GM23248 (cell line): ENCODE measurements around the gene DYRK1B. TPM values are rescaled to one million over a fixed set of nuclear protein-coding genes. Genes with fewer than 3 reads are reported as not detected.

ENCODE experiments used
- DNase-seq: peaks from one replicate; pipeline ENCODE4 v3.0.0-alpha.2; 2015
- H2AFZ ChIP-seq: fragments of 200-600 bp; sonication (generic); 2 replicates; pipeline ENCODE4 v1.6.1; 2016; ENCODE audit warnings: antibody characterized with exemption
- H3F3A ChIP-seq: fragments of 200-600 bp; sonication (generic); 2 replicates; pipeline ENCODE4 v1.6.1; 2016; ENCODE audit warnings: mild to moderate bottlenecking, antibody characterized with exemption, mixed run types; ENCODE audit not compliant: insufficient read depth
- H3K27ac ChIP-seq: fragments of 200-600 bp; sonication (generic); 2 replicates; pipeline ENCODE4 v1.5.1; 2016; ENCODE audit warnings: mild to moderate bottlenecking
- H3K27me3 ChIP-seq: fragments of 200-600 bp; sonication (generic); replicated peaks from 2 replicates; pipeline ENCODE4 v1.6.1; 2016; ENCODE audit warnings: mild to moderate bottlenecking; ENCODE audit not compliant: insufficient read depth
- H3K36me3 ChIP-seq: fragments of 200-600 bp; sonication (generic); 2 replicates; pipeline ENCODE4 v1.6.1; 2016; ENCODE audit warnings: low read depth, mild to moderate bottlenecking
- H3K4me1 ChIP-seq: fragments of 200-600 bp; sonication (generic); 2 replicates; pipeline ENCODE4 v1.6.1; 2016; ENCODE audit warnings: mild to moderate bottlenecking; ENCODE audit not compliant: insufficient read depth
- H3K4me2 ChIP-seq: fragments of 200-600 bp; sonication (generic); one replicate; pipeline ENCODE4 v1.6.1; 2016; ENCODE audit warnings: mild to moderate bottlenecking; ENCODE audit not compliant: unreplicated experiment
- H3K4me3 ChIP-seq: fragments of 200-600 bp; sonication (generic); 2 replicates; pipeline ENCODE4 v1.5.1; 2016; ENCODE audit warnings: mild to moderate bottlenecking
- H3K79me2 ChIP-seq: fragments of 200-600 bp; sonication (generic); 2 replicates; pipeline ENCODE4 v1.6.1; 2016; ENCODE audit warnings: mild to moderate bottlenecking; ENCODE audit not compliant: insufficient read depth
- H3K9ac ChIP-seq: fragments of 200-600 bp; sonication (generic); 2 replicates; pipeline ENCODE4 v1.6.1; 2016; ENCODE audit warnings: mild to moderate bottlenecking
- H3K9me2 ChIP-seq: fragments of 200-600 bp; sonication (generic); 2 replicates; pipeline ENCODE4 v1.6.1; 2016; ENCODE audit warnings: mixed run types, mild to moderate bottlenecking, moderate library complexity; ENCODE audit not compliant: insufficient read depth
- H3K9me3 ChIP-seq: fragments of 200-600 bp; sonication (generic); one replicate; pipeline ENCODE4 v1.6.1; 2017; ENCODE audit warnings: low read depth
- H4K20me1 ChIP-seq: fragments of 200-600 bp; sonication (generic); 2 replicates; pipeline ENCODE4 v1.6.0; 2016; ENCODE audit not compliant: insufficient read depth
- EZH2 ChIP-seq: fragments of 200-600 bp; sonication (generic); IDR thresholded peaks from 2 replicates; pipeline ENCODE4 v1.6.1; 2018; ENCODE audit warnings: antibody characterized with exemption, mild to moderate bottlenecking; ENCODE audit not compliant: insufficient read depth, poor library complexity, severe bottlenecking
- EZH2phosphoT487 ChIP-seq: fragments of 200-600 bp; sonication (generic); IDR thresholded peaks from 2 replicates; pipeline ENCODE4 v1.6.1; 2018; ENCODE audit warnings: antibody characterized with exemption, moderate library complexity, mild to moderate bottlenecking, low read depth; ENCODE audit not compliant: insufficient read depth
- WGBS, 2 experiments: methylation state at CpG; one replicate each; pipeline ENCODE4 v1.1.6; 2015 to 2017; ENCODE audit warnings: low lambda C conversion rate in 2 of 2, low coverage in 1 of 2; ENCODE audit errors: missing lambda C conversion rate in 2 of 2; 5-methylcytosine and 5-hydroxymethylcytosine counted together
- in situ Hi-C: fragments of 300-500 bp; cut with MboI; formaldehyde crosslinking; loops from 2 replicates; pipeline ENCODE4 v1.15.0; 2020
- polyA plus RNA-seq: library from polyadenylated mRNA; unstranded; fragments of >200 nt; fragmentation: Nextera tagmentation; extraction: Ambion mirVana; gene quantifications from 2 replicates; pipeline ENCODE4 v1.2.1, GENCODE V29; 2016
- total RNA-seq: library from RNA; depleted of rRNA; stranded (reverse); fragments of >200 nt; shearing (Covaris generic); gene quantifications from 2 replicates; pipeline ENCODE4 v1.2.3, GENCODE V29; 2014

DYRK1B gene
- total and polyA plus RNA-seq, 2 experiments from 2014 or later = 11.1 to 14.9 TPM

GRCh38 chr19:39831679-39832078 is 2.3 kb downstream of the DYRK1B start:
- Histone ChIP-seq H3K36me3 (peaks cover 25% of the 10 kb centered on the region), H3K4me1 (peaks cover 11% of the 10 kb centered on the region; the same call in 1 of the 2 replicates), H3K4me3 (no peak overlapping the region), H3K79me2 (peaks cover 29% of the 10 kb centered on the region), H4K20me1 (no peaks in the 10 kb centered on the region), H3K9me2 (no peaks in the 10 kb centered on the region), H3K27me3 (no peaks in the 10 kb centered on the region), H3K9ac (no peak overlapping the region), H3K4me2 (no peak overlapping the region), H2AFZ (no peak overlapping the region), H3F3A (0 out of 2 replicates have a peak, but pooled peaks cover 8% of the 10 kb centered on the region), H3K9me3 (no peaks in the 10 kb centered on the region), H3K27ac (no peak overlapping the region)
- 87 to 90% methylated on average over 16 of the region's 16 CpGs for WGBS, 2 experiments
- DNase-seq = no peak
- TF ChIP-seq EZH2phosphoT487 (no peak), EZH2 (no peak)
- in situ Hi-C loops = no loop called here

DNA sequence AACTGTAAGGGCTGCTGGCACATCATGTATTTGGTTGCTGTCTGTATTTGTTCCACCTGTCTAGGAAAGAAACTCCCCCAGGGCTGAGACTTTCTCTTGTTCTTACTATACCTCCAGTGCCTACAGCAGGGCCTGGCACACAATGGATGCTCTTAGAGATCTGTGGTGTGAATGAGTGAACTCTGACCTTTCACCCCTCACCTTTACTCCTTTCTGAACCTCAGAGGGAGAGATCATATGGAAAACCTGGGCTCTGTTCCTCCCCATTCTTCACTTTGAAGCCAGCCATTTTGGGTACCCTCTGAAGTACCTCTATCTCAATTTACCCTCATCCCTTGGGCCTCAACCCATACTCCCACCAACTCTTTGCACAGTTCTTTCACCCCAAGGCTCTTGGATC is 3.1 kb downstream of the DYRK1B start:
- in situ Hi-C loops = no loop called here
- no peak for TF ChIP-seq EZH2
- TF ChIP-seq EZH2phosphoT487 = no peak
- DNase-seq = no peak
- Histone ChIP-seq H3K36me3 (peaks cover 19% of the 10 kb centered on the region), H3K9me2 (no peaks in the 10 kb centered on the region), H3K4me2 (no peak overlapping the region), H3F3A (0 out of 2 replicates have a peak, but pooled peaks cover 8% of the 10 kb centered on the region), H3K4me3 (no peak overlapping the region), H2AFZ (no peak overlapping the region), H3K27ac (no peak overlapping the region), H3K27me3 (no peaks in the 10 kb centered on the region), H3K9ac (no peak overlapping the region), H3K4me1 (peaks cover 11% of the 10 kb centered on the region; the same call in 1 of the 2 replicates), H3K79me2 (peaks cover 29% of the 10 kb centered on the region), H4K20me1 (no peaks in the 10 kb centered on the region), H3K9me3 (no peaks in the 10 kb centered on the region)

DNA sequence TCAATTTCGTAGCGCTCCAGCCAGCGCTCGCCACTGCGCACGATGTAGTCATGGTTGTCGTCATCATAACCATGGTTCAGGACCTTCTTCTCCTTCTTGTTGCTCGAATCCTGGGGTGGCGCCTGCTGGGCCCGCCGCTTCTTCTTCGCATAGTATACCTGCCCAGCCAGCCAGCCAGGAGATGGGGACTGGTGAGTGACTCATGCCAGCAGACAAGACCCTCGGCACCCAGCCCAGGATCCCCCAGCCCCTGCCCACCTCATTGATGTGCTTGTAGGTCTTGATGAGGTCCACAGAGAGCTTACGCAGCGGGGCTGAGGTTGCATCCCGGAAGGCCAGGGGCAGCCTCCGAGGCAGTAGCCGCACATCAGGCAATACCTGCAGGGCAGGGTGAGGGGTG is 3.6 kb downstream of the DYRK1B start:
- Histone ChIP-seq H3K4me1 (peaks cover 11% of the 10 kb centered on the region; the same call in 1 of the 2 replicates), H3K27me3 (no peaks in the 10 kb centered on the region), H4K20me1 (no peaks in the 10 kb centered on the region), H3F3A (0 out of 2 replicates have a peak, but pooled peaks cover 8% of the 10 kb centered on the region), H2AFZ (no peak overlapping the region), H3K9ac (no peak overlapping the region), H3K27ac (no peak overlapping the region), H3K79me2 (peaks cover 29% of the 10 kb centered on the region), H3K4me3 (no peak overlapping the region), H3K36me3 (peaks cover 18% of the 10 kb centered on the region; the same call in 1 of the 2 replicates), H3K4me2 (no peak overlapping the region), H3K9me2 (no peaks in the 10 kb centered on the region), H3K9me3 (no peaks in the 10 kb centered on the region)
- TF ChIP-seq EZH2 (no peak), EZH2phosphoT487 (no peak)
- 90 to 91% methylated on average over 17 to 18 of the region's 18 CpGs for WGBS, 2 experiments
- in situ Hi-C loops = no loop called here
- DNase-seq = no peak

DNA sequence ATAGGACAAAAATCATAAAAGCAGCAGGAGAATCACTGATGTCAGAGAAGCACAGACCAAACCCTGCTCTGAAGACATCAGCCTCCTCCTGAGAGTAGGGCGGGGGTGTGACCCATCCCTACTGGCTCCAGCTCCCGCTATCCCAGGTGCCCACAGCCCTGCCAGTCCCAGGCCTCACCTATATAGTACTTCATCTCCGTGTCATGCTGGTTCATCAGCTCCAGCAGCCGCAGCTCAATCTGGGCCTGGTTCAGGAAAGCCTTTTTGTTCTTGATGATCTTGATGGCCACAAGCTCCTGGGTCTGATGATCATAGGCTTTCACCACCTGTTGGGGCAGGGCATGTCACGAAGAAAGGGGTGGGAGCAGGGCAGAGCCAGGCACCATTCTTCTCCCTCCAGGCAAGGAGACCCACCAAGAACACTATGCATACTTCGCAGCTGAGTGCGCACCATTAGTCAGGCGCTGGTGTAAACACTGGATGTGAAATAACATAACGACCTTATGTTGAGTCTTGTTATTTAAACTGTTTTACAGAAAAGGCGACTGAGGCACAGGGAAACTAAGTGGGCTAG is 4.2 kb downstream of the DYRK1B start:
- no peak overlapping the region for H3K27ac ChIP-seq
- no peak overlapping the region for H3K9ac ChIP-seq
- WGBS, 2 experiments = 93 to 98% methylated on average over 10 of the region's 10 CpGs
- H3K36me3 ChIP-seq = peaks cover 18% of the 10 kb centered on the region; the same call in 1 of the 2 replicates
- H3F3A ChIP-seq = peaks cover 11% of the 10 kb centered on the region; the same call in 1 of the 2 replicates
- H2AFZ ChIP-seq = no peak overlapping the region
- H3K9me3 ChIP-seq = no peaks in the 10 kb centered on the region
- peaks cover 11% of the 10 kb centered on the region; the same call in 1 of the 2 replicates for H3K4me1 ChIP-seq
- no peak for TF ChIP-seq EZH2
- no peak for TF ChIP-seq EZH2phosphoT487
- no peak for DNase-seq
- peaks cover 29% of the 10 kb centered on the region for H3K79me2 ChIP-seq
- in situ Hi-C loops = no loop called here
- no peak overlapping the region for H3K4me3 ChIP-seq
- H3K4me2 ChIP-seq = no peak overlapping the region
- no peaks in the 10 kb centered on the region for H3K27me3 ChIP-seq
- no peaks in the 10 kb centered on the region for H4K20me1 ChIP-seq
- H3K9me2 ChIP-seq = no peaks in the 10 kb centered on the region
